HepG2 (cell line): ENCODE data around the gene CPAMD8. TPM values are rescaled to one million over a fixed set of nuclear protein-coding genes. Genes with fewer than 3 reads are reported as not detected.

ENCODE experiments used
- ATAC-seq: fragments of 200-7000 bp; cut with Tn5 transposase; 3 replicates; pipeline ENCODE4 v1.9.1; 2020; ENCODE audit warnings: mild to moderate bottlenecking, moderate library complexity
- BruUV-seq: library from RNA; stranded (reverse); fragments of 400-500 nt; replicated peaks from 2 replicates; lab custom pipeline; 2021; lab: Mats Ljungman, UMichigan
- CTCF ChIA-PET: fragments of 300-600 bp; formaldehyde crosslinking; extraction: SDS; loops from one replicate; lab custom pipeline; 2021; ENCODE audit warnings: low total read pairs, inconsistent platforms, low intra/inter-chr PET ratio; lab: Yijun Ruan, JAX
- POLR2A ChIA-PET: fragments of 350-600 bp; sonication (Branson Sonifier 250); formaldehyde crosslinking; loops from one replicate; lab custom pipeline; 2020; ENCODE audit warnings: antibody characterized with exemption, inconsistent platforms; lab: Yijun Ruan, JAX
- DNase-seq: peaks from one replicate; pipeline ENCODE4 v3.0.0-alpha.2; 2015; ENCODE audit warnings: low spot score
- FAIRE-seq: peaks from 3 replicates; lab custom pipeline; 2011; peaks lifted over from hg19 to GRCh38; lab: Jason Lieb, UNC
- H2AFZ ChIP-seq: one replicate; pipeline ENCODE4 v1.6.1; 2011; ENCODE audit warnings: low read length, inconsistent platforms
- H3K27ac ChIP-seq: fragments of 300-600 bp; 3 replicates; pipeline ENCODE4 v1.8.0; 2011; ENCODE audit warnings: mixed run types, mild to moderate bottlenecking, mixed read lengths, low read length, inconsistent platforms; ENCODE audit not compliant: insufficient read depth; ENCODE audit errors: extremely low read length
- H3K27me3 ChIP-seq, 2 experiments: fragments of 200-600 bp in 1 of 2; 2 replicates in 1 of 2; 3 replicates in 1 of 2; pipeline versions ENCODE4 v1.6.0 to v1.8.0; 2011; ENCODE audit warnings: low read length in 2 of 2, mild to moderate bottlenecking in 2 of 2, moderate library complexity in 2 of 2, inconsistent platforms in 1 of 2; ENCODE audit not compliant: insufficient read depth in 2 of 2, control insufficient read depth in 1 of 2
- H3K36me3 ChIP-seq, 2 experiments: fragments of 200-600 bp in 1 of 2; replicated peaks in 1 of 2; 2 replicates in 1 of 2; 3 replicates in 1 of 2; pipeline versions ENCODE4 v1.5.1 to v1.8.0; 2011; ENCODE audit warnings: low read length in 2 of 2, inconsistent platforms in 1 of 2; ENCODE audit not compliant: insufficient read depth in 2 of 2, control insufficient read depth in 1 of 2
- H3K4me1 ChIP-seq: 2 replicates; pipeline ENCODE4 v1.5.1; 2012; ENCODE audit warnings: low read length, inconsistent platforms; ENCODE audit not compliant: insufficient read depth
- H3K4me2 ChIP-seq: 2 replicates; pipeline ENCODE4 v1.6.0; 2011; ENCODE audit warnings: low read depth, low read length, inconsistent platforms
- H3K4me3 ChIP-seq, 3 experiments: fragments of 200-600 bp in 1 of 3; sonication (generic), shearing (Covaris generic) in 1 of 3; replicated peaks in 1 of 3; 2 replicates each; pipeline ENCODE4 v1.5.1; 2011 to 2016; ENCODE audit warnings: low read length in 3 of 3, inconsistent platforms in 2 of 3, low read depth in 2 of 3, mild to moderate bottlenecking in 2 of 3, control low read depth in 1 of 3, mixed read lengths in 1 of 3; ENCODE audit not compliant: insufficient read depth in 1 of 3
- H3K79me2 ChIP-seq: one replicate; pipeline ENCODE4 v1.6.1; 2011; ENCODE audit warnings: low read length, inconsistent platforms; ENCODE audit not compliant: insufficient read depth
- H3K9ac ChIP-seq: 2 replicates; pipeline ENCODE4 v1.6.0; 2011; ENCODE audit warnings: mild to moderate bottlenecking, low read depth, low read length, inconsistent platforms; ENCODE audit not compliant: insufficient read depth
- H3K9me3 ChIP-seq: 2 replicates; pipeline ENCODE4 v1.5.1; 2012; ENCODE audit warnings: mild to moderate bottlenecking, low read length
- H4K20me1 ChIP-seq: 2 replicates; pipeline ENCODE4 v1.6.0; 2011; ENCODE audit warnings: inconsistent platforms, mild to moderate bottlenecking, low read length, moderate library complexity; ENCODE audit not compliant: insufficient read depth
- CC2D1A ChIP-seq: sonication (generic); formaldehyde crosslinking; IDR thresholded peaks from 2 replicates; pipeline ENCODE4 v1.8.1; 2023; ENCODE audit warnings: mild to moderate bottlenecking, missing genetic modification reagents
- ZNF7 ChIP-seq: IDR thresholded peaks from 2 replicates; pipeline ENCODE4 v1.6.1; 2016; ENCODE audit warnings: missing biosample characterization, missing genetic modification reagents
- ZSCAN12 ChIP-seq: sonication (generic); formaldehyde crosslinking; IDR thresholded peaks from 2 replicates; pipeline ENCODE4 v1.9.0; 2021; ENCODE audit warnings: mild to moderate bottlenecking, missing genetic modification reagents
- WGBS: methylation state at CpG from one replicate; pipeline ENCODE4 v1.1.6; 2017; ENCODE audit warnings: low lambda C conversion rate; 5-methylcytosine and 5-hydroxymethylcytosine counted together
- in situ Hi-C: cut with HindIII; loops from 2 replicates; pipeline ENCODE4 v1.10.0; 2017; ENCODE audit warnings: low pct_unique_long_range_greater_than_20kb; ENCODE audit not compliant: extremely low pct_ligation_motif_present
- intact Hi-C: fragments of 100-400 bp; cut with micrococcal nuclease; formaldehyde crosslinking; loops from one replicate; pipeline ENCODE4 v1.10.0; 2022; ENCODE audit not compliant: unreplicated experiment
- polyA plus RNA-seq, 8 experiments: library from polyadenylated mRNA; depleted of rRNA in 3 of 8; stranded (reverse) in 7 of 8; unstranded in 1 of 8; fragments of >200 nt; fragmentation: Illumina TruSeq in 4 of 8; extraction: Trizol in 4 of 8; gene quantifications; 2 replicates each; pipeline versions ENCODE4 v1.2.1 to v1.2.3, GENCODE V29; 2011 to 2016; ENCODE audit warnings: low read depth in 4 of 8, missing spikeins in 1 of 8, mixed read lengths in 1 of 8; ENCODE audit not compliant: insufficient read depth in 1 of 8
- total RNA-seq, 5 experiments: library from RNA; depleted of rRNA; stranded (reverse); fragments of >200 nt; fragmentation: Illumina TruSeq; extraction: Trizol; gene quantifications; 2 replicates each; pipeline ENCODE4 v1.2.3, GENCODE V29; 2016; ENCODE audit warnings: low read depth in 1 of 5
- TF ChIP-seq, protein P1 (sequence below), 2 experiments: sonication (generic) in 1 of 2; formaldehyde crosslinking in 1 of 2; IDR thresholded peaks; 2 replicates each; pipeline versions ENCODE4 v1.4.0 to v1.6.1; 2018 to 2020; ENCODE audit warnings: missing genetic modification reagents in 2 of 2, borderline replicate concordance in 1 of 2, low read depth in 1 of 2, mild to moderate bottlenecking in 1 of 2, missing biosample characterization in 1 of 2
- TF ChIP-seq, protein P2 (sequence below): sonication (generic); formaldehyde crosslinking; IDR thresholded peaks from 2 replicates; pipeline ENCODE4 v1.5.0; 2020; ENCODE audit warnings: mild to moderate bottlenecking, missing genetic modification reagents, borderline replicate concordance

CPAMD8 gene
- total and polyA plus RNA-seq, 2 of the 13 experiments (the other 11 are each of a cell fraction or from before 2014, with no cell fraction given), result 0.29 to 0.34 TPM

DNA sequence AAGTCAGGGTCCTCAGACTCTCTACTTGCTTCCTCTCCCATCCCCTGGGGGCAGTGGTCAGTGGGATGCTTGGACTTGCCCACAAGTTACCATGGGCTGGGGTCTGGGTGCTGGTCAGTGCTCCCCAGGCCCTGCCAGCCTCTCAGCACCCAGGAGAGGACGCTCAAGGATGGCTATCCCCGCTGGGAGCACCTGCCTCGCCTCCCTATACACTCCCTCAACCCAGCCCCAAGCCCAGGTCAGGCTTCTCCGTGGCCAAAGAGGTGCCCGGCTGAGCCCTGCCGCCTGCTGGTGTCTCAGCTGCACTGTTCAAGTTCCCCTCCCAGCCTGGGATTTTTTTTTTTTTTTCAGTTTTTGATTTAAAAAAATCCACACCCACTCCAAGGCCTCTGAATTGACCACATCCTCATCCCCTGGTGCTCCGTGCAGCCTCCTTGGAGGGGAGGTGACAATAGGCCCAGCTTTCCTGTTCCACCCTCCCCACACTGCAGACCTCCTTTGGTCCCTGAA is 127.0 kb downstream of the CPAMD8 start (continued):
- TF ChIP-seq, protein P1, sequence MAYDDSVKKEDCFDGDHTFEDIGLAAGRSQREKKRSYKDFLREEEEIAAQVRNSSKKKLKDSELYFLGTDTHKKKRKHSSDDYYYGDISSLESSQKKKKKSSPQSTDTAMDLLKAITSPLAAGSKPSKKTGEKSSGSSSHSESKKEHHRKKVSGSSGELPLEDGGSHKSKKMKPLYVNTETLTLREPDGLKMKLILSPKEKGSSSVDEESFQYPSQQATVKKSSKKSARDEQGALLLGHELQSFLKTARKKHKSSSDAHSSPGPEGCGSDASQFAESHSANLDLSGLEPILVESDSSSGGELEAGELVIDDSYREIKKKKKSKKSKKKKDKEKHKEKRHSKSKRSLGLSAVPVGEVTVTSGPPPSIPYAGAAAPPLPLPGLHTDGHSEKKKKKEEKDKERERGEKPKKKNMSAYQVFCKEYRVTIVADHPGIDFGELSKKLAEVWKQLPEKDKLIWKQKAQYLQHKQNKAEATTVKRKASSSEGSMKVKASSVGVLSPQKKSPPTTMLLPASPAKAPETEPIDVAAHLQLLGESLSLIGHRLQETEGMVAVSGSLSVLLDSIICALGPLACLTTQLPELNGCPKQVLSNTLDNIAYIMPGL (CRISPR knock-in tag; IDR thresholded peaks at IDR 0.05; ENCODE audit: borderline replicate concordance in 1 of 2, low read depth in 1 of 2), result 0 out of 4 replicates have a peak, but pooled peaks of 1 of the 2 experiments have one; percentile 27
- no peak for TF ChIP-seq CC2D1A (CRISPR knock-in tag)

DNA sequence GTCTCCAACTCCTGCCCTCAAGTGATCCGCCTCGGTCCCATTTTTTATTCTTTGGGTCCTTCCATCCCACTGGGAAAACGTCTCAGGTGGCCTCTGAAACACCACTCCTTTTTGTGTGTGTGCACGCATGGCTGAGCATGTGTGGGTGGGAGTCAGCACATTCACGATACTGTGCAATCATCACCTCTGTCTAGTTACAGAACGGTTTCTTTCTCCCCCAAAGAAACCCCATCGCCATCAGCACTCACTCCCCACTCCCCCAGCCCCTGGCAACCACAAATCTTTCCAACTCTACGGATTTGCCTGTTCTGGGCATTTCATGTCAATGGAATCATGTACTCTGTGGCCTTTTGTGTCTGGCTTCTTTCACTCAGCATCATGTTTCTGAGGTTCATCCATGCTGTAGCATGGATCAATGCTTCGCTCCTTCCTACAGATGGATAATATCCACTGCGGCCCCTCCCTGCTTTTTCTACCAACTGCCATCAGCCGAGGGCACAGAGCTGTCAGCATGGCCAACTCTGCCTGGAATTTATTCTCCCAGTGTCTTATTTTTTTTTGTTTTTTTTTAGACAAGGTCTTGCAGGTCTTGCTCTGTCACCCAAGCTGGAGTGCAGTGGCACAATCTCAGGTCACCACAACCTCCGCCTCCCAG is 128.1 kb downstream of the CPAMD8 start:
- Histone ChIP-seq H2AFZ (no peak overlapping the region), H3K4me1 (peaks cover 30% of the 10 kb centered on the region), H3K4me3 (no peak overlapping the region), H3K4me2 (0 out of 2 replicates have a peak overlapping the region, but pooled peaks have one; percentile 61), H3K27ac (no peak overlapping the region), H4K20me1 (no peaks in the 10 kb centered on the region), H3K9ac (no peak overlapping the region), H3K9me3 (no peaks in the 10 kb centered on the region), H3K79me2 (no peaks in the 10 kb centered on the region), H3K27me3 (peaks cover 3 to 28% of the 10 kb centered on the region in 2 experiments; a peak in 4 of 5 replicates), H3K36me3 (no peaks in the 10 kb centered on the region)
- DNase-seq (no peak), ATAC-seq (no peak), FAIRE-seq (no peak)
- in situ Hi-C loops (no loop called here), intact Hi-C loops (loop anchor here (1.0 to 2.0 kb wide), 2 partner anchors 120 to 127 kb away; no protein-coding TSS in a partner anchor)
- BruUV-seq, result no TSS peak
- POLR2A ChIA-PET, result no interaction called here
- 50% methylated on average over 12 of the region's 12 CpGs for WGBS
- CTCF ChIA-PET, result interaction anchor here (1.7 kb wide), 1 partner anchor 127 kb away, joined by 10 read pairs; no protein-coding TSS in a partner anchor
- TF ChIP-seq ZSCAN12, result no peak
- TF ChIP-seq, protein P2, sequence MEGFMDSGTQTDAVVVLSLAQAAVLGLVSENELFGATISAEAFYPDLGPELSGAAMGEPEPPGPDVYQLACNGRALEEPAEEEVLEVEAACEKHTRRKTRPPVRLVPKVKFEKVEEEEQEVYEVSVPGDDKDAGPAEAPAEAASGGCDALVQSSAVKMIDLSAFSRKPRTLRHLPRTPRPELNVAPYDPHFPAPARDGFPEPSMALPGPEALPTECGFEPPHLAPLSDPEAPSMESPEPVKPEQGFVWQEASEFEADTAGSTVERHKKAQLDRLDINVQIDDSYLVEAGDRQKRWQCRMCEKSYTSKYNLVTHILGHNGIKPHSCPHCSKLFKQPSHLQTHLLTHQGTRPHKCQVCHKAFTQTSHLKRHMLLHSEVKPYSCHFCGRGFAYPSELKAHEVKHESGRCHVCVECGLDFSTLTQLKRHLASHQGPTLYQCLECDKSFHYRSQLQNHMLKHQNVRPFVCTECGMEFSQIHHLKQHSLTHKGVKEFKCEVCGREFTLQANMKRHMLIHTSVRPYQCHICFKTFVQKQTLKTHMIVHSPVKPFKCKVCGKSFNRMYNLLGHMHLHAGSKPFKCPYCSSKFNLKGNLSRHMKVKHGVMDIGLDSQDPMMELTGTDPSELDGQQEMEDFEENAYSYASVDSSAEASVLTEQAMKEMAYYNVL (CRISPR knock-in tag), result no peak
- 0 out of 2 replicates have a peak, but pooled peaks have one; percentile 12 for TF ChIP-seq ZNF7
